ENCODE results near the gene AP3S2.
A peak's percentile ranks its signal among the peaks of the same experiment; 100 is the strongest.
"Not testable (repeated sequence)": the region's sequence is repeated elsewhere in the genome, so short reads cannot be mapped to it uniquely, and the experiment has no call there.

AP3S2 gene

DNA sequence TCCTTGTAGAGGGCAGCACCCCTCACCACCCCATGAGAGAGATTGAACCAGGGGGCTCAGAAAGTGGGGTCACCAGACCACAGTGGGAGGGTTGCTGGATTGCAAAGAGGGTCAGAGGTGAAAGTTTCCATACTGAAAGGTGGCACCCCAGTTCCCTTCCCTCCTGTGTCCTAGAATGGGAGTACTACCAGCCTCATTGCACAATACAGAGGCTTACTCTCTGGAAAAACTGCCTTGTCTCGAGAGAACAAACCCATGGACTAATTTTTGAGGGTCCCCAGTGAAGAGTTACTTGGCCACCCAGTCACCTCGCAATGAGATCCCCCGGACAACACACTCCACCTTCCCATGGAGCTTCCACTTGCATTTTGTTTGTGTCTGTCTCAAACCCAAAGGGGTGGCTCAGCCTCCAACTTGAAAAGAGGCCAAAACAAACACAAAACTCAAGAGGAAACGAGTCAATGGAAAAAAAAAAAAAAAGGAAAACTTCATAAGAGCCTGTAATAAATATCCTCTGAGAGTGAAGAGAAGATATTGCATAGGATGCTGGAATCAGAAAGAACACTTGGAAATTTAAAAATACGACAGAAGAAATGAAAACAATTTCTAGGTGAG is 99.1 kb downstream of the AP3S2 start:
- peak; percentile 87 for DNase-seq (ENCODE audit: low read depth)

DNA sequence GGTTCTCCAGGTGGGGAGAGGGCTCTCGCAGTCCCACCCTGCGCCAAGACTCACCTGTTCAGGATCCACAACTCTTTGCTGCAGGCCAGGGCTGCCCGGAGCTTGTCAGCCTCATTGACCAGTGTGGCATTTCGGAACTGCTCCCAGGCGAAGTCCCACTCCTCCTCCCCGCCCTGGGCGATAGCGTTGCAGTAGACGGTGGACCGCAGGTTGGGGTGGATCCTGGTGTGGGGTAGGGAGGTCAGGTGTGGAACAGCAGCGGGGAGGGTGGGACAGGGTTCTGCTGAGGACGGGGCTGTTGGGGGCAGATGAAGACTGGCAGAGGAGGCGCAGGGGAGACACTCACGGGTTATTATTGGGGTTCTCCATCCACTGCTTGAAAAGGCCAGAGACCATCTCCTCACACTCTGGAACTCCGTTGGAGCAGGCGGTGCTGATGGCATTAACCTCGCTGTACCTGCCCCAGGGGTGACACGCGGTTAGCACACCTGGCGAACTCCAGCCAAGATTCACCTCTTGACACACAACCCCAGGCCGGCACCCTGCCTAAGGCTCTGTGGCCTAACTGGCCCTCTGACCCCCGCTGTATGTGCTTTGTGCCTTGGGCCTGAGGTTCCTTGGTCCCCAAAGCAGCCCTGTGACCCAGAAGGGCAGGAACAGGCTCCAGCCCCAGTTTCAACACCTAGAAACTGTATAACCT is 101.5 kb downstream of the AP3S2 start:
- no peak for DNase-seq (ENCODE audit: low read depth)
- TF ChIP-seq, protein P1, sequence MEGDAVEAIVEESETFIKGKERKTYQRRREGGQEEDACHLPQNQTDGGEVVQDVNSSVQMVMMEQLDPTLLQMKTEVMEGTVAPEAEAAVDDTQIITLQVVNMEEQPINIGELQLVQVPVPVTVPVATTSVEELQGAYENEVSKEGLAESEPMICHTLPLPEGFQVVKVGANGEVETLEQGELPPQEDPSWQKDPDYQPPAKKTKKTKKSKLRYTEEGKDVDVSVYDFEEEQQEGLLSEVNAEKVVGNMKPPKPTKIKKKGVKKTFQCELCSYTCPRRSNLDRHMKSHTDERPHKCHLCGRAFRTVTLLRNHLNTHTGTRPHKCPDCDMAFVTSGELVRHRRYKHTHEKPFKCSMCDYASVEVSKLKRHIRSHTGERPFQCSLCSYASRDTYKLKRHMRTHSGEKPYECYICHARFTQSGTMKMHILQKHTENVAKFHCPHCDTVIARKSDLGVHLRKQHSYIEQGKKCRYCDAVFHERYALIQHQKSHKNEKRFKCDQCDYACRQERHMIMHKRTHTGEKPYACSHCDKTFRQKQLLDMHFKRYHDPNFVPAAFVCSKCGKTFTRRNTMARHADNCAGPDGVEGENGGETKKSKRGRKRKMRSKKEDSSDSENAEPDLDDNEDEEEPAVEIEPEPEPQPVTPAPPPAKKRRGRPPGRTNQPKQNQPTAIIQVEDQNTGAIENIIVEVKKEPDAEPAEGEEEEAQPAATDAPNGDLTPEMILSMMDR (IDR thresholded peaks at IDR 0.05; ENCODE audit: low read length, missing control alignments) = no peak
- no peak overlapping the region for H3K4me3 ChIP-seq (replicated peaks; ENCODE audit: low read depth, low read length)

More for the DNA sequence above, 99.1 kb downstream of the AP3S2 start:
- TF ChIP-seq, protein P1 (IDR thresholded peaks at IDR 0.05; ENCODE audit: low read length, missing control alignments) = no peak
- H3K4me3 ChIP-seq (replicated peaks; ENCODE audit: low read depth, low read length) = no peak overlapping the region

DNA sequence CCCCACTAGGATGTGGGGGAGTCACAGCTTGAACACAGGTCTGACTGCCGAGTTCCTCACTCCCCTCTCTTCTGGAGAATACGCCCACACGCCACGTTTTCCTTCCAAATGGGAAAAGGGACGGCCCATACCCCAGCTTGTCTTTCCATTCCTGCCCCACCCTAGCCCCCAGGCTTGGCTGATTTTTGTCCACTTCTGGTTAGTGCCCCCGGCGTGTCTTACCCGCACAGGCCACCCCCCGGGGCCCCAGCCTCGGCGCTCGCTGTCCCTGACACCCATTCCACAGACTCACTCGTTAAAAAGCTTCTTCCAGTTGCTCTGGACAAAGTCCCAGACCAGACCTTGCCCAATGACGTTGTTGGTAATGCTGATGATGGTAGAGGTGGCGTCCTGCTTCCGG is 103.1 kb downstream of the AP3S2 start:
- no peak overlapping the region for H3K4me3 ChIP-seq (replicated peaks; ENCODE audit: low read depth, low read length)
- DNase-seq (ENCODE audit: low read depth) = no peak
- TF ChIP-seq, protein P1 (IDR thresholded peaks at IDR 0.05; ENCODE audit: low read length, missing control alignments) = no peak

- no peak for DNase-seq (ENCODE audit: low read depth)
- H3K4me3 ChIP-seq (replicated peaks; ENCODE audit: low read depth, low read length) = no peak overlapping the region
- TF ChIP-seq, protein P1 (IDR thresholded peaks at IDR 0.05; ENCODE audit: low read length, missing control alignments) = no peak
These were observed 103.6 kb downstream of the AP3S2 start for GRCh38 chr15:89790206-89790605.

- not testable (repeated sequence) for DNase-seq (ENCODE audit: low read depth); H3K4me3 ChIP-seq (replicated peaks; ENCODE audit: low read depth, low read length)
These were observed 105.2 kb downstream of the AP3S2 start for GRCh38 chr15:89788585-89788984.

DNA sequence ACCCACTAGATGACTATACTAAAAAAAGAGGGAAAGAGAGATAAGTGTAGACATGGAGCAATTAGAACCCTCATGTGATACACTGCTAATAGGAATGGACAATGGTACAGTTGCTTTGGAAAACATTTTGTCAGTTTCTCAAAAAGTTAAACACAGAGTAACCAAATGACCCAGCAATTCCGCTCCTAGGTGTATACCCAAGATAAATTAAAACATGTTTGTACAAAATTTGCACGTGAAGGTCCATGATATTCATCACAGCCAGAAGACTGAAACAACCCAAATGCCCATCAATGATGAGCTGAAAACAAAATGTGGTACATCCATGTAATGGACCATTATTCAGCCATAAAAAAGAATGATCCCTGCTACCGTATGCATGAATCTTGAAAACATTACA is 105.8 kb downstream of the AP3S2 start:
- DNase-seq (ENCODE audit: low read depth) = no peak
- H3K4me3 ChIP-seq (replicated peaks; ENCODE audit: low read depth, low read length) = no peak overlapping the region
- TF ChIP-seq, protein P1 (IDR thresholded peaks at IDR 0.05; ENCODE audit: low read length, missing control alignments) = no peak

- H3K4me3 ChIP-seq (replicated peaks; ENCODE audit: low read depth, low read length) = no peak overlapping the region
- TF ChIP-seq, protein P1 (IDR thresholded peaks at IDR 0.05; ENCODE audit: low read length, missing control alignments) = no peak
- peak; percentile 61 for DNase-seq (ENCODE audit: low read depth)
These were observed 108.0 kb downstream of the AP3S2 start for GRCh38 chr15:89785774-89786140.

All from fibroblast of pulmonary artery (primary cell).